ENCODE measurements around the gene FSTL5.

Gene FSTL5

DNA sequence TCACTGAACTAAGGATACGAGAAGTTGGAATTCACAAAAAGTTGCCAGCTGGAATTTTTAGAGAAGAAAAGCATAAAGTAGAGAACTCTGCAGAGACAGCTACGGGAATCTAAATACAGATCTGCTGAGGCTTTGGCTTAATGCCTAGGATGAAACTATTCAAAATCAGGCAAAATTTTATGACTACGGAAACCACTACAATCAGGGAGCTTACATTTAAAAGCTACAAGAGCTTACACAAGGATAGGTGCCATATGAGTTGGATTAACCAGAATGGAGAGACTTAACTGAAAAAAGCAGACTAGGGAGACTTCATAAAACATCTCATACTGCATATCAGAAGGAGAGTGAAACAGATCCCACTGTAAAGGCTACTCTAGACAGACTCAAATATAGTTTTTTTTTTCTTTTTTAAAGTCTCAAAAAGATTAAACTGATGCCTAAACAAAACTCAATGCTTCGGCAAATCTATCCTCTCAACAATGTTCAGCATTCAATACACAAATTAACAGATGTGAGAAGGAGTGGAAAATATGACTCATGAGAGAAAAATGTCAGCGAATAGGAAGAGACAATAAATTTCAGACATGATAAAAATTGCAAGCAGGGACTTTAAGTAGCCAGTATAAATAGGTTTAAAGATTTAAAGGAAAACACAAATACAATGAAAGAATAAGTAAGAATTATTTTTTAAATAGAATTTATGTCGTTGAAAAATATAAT, 586.1 kb downstream of the FSTL5 start:
- DNase-seq (ENCODE audit: low read depth): peak; percentile 46

DNA sequence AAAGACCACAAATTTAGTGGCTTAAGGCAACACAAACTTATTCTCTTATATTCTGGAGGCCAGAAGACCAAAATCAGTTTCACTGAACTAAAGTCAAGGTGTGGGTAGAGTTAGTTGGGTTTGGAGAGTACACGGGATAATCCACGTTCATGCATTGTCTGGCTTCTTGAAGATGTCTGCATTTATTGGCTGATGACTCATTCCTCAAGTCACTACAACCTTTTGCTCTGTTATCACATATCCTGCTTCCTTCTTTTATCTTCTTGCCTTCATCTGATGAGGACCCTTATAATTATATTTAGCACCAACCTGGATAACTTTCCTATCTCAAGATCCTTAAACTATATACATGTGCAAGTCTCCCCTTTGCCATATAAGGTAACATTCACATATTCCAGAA, 590.0 kb downstream of the FSTL5 start:
- DNase-seq (ENCODE audit: low read depth): no peak

DNA sequence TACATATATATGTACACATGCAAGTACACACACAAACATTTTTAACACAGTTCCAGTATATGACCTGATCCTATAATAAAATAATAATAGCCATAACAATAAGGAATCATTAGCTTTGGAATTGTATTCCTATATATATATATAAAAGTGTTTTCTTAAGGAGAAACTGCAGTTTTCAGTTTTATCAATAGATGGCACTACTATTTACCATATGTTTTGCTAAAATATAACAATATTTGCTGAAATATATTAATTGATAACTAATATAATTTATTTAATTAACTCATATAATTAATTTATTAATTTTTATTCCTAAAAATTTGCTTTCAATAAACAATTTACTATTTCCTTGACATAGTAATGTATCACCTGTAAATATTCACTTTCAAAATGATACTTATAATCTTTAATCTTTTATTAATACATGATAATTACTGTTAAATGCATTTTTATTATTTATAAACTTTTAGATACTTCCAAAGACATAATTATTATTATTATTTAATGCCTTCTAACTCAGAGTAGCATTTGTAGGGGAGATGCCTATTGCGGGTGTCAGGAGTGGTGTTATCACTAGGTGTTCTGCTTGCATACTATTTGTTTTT, 599.5 kb downstream of the FSTL5 start:
- no peak for DNase-seq (ENCODE audit: low read depth)

DNA sequence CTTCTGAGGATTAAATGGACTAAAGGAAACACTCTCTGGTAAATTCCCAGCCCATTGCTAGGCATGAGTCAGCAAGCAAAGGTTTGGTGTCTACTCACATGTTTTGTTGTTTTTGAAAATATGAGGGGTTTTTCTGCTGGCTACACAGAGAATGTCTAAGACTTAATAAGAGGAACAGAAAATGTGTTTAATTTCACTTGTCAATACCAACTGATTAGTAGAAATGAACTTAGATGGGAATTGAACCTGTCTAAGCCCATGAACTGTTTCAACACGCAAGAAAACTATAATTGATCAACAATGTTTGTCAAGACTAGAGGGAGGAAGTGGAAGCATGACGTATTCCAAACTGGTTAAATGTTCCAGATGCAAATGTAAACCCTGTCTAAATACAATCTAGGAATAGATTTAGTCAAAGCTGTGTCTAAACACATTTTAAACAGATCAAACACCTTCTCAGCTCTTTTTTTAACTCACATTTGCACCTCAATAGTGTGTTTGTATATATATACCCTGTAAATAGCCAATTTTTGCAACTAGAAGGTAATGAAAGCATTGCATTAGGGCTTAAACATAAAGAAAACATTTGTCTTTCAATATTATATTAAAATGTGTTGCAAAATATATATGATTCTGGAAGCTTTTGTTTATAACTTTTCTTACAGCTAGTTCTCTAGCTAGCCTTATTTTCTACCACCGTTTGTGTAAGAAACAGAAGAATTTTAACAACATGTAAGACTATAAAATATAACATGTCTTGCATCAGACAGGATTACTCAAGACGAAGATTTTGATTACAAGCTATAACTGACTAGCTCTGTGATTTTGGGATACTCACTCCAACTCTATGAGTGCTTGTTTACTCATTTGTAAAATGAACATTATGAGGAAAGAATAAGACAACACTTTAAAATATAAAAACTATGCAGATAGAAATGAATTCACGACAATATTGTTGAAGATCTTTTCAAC, 607.8 kb downstream of the FSTL5 start:
- no peak for DNase-seq (ENCODE audit: low read depth)

DNA sequence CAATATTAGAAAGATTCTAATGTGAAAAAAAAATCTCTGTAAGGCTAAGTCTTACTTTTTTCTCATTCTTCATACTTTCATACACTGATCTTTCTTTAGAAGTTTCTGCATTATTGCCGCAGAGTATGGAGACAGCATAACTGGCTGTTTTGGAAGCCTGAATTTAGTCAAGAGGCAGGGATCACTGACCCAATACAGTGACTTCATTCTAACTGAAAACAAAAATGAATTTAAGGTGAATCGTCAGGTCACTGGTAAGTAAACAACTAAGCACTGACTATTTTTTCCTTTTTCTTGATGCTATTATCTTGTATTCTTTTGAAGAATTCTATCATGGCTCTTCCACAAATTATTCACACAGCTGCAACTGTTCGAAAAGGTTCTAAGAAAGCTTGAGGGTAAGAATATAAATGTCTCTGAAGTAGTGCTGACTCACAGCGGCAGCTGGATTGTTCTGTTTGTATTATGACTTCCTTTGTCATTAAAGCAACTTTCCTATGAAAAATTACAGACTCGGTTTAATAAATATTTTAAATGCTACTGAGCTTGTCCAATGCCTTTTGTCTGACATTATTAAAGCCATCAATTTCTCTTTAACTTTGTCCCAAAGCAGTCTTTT, 609.3 kb downstream of the FSTL5 start:
- no peak for DNase-seq (ENCODE audit: low read depth)

DNA sequence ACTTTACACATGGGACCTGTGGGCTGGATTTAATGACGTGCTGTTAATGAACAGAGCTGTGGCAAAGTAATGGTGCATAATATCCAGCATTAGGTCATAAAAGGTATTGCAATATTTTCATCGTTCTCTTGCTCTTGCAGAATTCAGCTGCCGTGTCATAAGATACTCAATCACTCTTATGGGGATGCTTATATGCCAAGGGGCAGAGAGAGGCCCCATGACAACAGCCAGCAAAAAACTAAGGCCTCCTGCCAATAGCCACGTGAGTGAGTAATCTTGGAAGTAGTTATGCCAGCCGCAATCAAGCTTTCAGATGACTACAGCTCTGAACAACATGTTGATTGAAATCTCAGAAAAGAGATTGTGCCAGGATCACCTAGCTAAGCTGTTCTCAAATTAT, 616.9 kb downstream of the FSTL5 start:
- DNase-seq (ENCODE audit: low read depth): no peak

DNA sequence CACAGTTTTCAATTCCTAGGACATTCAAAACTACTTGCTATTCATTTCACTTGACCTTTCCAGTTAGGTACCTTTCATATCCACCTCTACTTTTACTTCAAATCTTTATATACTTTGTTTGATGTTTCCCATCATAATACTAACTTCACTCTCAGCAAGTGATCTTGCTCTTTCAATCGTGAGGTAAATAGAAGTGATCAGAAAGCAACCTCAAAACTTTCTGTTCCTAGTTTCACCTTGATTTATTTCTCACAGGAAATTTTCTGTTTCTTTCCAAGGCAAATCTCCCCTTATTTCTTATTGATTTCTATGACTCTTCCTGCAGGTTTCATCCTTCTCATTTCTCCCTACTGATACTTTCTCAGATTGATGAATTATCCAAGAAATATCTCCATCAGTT, 623.5 kb downstream of the FSTL5 start:
- no peak for DNase-seq (ENCODE audit: low read depth)

DNA sequence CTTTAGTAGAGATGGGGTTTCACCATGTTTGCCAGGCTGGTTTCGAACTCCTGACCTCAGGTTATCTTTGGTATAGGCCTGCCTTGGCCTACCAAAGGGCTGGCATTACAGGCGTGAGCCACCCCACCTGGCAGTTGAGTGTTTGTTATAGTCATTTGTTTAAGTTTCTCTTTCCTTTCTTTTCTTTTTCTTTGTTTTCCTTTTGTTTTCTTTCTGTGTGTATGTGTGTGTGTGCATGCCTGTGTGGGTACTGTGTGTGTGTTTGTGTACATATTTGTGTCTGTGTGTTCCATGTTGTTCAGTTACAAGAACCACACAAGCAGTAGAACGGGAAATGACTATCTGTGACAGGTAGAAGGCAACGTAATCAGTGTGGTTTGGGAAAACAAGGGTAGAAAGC, 624.9 kb downstream of the FSTL5 start:
- DNase-seq (ENCODE audit: low read depth): no peak

DNA sequence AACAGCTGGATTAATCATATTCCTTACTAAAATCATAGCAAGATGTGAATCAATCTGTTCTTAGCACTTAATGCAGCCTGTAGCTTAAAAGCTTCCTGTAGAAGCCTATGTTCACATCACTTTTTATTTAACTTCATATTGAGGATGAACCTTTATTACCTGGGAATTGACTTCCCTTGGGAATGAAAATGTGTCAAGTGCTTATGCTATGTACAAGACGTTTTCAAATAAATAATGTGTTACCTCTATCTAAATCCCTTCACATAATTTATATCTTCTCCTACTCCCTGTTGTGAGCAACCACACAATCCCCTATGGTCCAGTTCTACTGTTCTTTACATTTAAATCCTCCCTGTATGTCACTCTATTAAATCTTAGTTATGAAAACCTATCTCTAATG, 633.1 kb downstream of the FSTL5 start:
- DNase-seq (ENCODE audit: low read depth): no peak

DNA sequence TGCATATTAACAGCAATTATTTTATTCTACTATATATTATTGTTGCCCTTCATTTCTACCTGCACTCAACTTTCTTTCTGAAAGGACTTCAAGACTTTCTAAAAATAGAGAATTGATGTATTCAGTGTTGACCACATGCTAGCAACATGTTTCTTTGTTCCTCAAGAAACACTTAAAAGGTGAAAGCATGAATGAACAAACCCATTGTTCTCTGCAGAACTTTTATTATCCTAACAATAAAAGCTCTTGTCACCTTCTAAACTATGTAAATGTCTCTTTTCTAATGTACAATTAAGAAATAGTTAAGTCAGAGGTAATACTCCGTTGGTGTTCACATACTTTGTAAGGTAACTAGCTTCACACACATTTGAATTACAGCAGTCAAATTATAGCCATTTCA, 638.7 kb downstream of the FSTL5 start:
- DNase-seq (ENCODE audit: low read depth): no peak

DNA sequence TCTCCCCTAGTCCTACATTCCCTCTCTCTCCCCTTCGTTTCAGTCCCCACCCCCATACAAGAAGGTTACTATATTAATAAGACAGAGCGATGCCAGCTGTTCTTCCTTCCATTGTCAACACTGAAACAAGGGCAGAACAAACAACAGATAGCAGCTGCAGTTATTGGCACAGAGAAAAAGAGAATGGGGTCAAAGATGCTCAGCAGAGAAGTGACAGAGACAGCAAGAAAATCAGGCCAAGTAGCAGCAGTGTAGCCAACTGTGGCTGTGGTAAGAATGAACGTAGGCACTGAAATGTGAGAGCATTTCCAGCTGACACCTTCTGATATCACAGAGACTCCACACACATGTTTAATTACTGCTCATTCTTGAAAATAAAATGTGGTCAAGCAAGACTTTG, 641.8 kb downstream of the FSTL5 start:
- DNase-seq (ENCODE audit: low read depth): no peak

DNA sequence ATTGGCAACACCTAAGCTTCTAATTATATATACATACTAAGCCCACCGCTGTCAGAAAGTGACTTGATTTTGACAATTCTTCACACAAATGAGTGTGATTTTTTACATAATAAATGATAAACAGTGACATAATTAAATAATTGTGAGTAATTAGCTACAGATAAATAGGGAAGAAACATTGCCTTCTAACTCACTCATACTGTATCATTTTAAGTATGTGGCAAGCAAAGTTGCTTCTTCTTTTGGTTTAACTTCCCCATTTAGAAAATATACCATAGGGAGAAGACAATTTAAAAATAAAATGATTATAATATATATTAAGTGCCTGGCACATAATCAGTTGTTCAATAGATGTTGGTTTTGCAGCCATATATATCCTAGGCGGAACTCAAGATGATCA, 644.2 kb downstream of the FSTL5 start:
- DNase-seq (ENCODE audit: low read depth): no peak

DNA sequence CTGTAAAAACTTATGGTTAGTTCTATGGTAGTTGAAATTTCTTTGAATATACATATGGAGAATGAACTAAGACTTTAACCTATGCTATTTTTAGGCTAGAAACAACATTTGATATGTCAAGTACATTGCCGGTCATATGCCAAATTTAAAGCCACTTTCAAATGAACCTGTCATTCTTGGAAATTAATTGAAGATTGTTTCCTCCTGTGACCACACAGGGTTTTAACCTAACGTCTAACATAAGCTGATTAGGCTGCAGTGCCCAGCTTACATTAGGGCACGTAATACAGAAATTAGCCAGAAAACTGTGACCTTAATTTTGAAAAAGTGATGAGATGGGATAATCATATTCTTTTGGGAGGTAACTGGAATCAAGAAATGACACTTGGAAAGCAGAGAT, 645.9 kb downstream of the FSTL5 start:
- no peak for DNase-seq (ENCODE audit: low read depth)

DNA sequence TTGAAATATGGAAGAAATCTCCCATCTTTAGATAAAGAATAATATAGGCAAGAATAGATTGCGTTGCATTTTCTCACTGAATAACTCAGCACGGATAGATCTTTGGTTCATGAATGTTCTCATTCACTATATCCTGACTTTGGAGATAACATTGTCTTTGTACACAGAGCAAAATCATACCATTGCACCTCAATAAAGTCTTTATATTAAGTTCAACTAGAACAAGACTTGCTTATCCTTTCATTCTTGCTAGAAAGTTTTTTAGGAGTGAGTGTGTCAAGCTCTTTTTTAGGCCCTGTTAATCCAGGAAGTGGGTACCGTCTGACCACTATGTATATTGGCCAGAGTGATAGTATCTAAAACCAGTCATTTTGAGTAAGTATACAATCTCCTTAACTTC, 658.7 kb downstream of the FSTL5 start:
- DNase-seq (ENCODE audit: low read depth): no peak

DNA sequence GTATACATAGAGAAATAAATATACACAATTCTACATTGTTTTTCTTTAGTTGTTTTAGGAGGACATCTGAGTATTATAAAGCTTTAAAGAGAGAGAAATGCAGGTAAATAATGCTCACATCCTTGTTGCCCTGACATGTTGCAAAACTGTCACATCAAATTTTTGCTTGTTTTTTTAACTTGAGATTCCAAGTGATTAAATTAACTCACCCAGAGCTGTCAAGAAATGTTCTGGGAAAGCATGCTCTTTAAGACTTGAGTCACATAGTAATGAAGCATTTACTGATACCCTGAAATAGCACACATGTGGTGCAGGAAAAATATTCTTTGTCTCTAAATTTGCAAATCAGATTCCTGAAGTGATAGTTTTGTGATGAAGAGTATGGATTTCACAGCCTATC, 665.6 kb downstream of the FSTL5 start:
- no peak for DNase-seq (ENCODE audit: low read depth)

DNA sequence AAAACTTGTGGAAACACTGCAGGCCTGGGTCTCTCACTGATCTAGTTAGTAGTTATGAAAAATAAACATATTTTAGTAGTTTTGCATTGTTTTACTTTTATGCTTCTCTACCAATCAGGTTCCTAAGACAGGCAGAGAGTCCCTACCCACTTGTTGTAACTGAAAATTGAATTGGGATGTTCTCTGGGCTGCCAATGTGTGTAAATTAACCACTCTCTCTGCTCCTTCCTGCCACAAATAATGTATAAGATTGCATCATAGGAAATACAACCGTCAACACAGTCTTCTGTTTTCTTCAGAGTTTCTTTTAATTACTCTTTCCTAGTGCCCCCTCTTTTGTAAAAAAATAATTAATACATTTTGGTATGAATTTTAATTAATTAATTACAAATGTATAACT, 677.3 kb downstream of the FSTL5 start:
- no peak for DNase-seq (ENCODE audit: low read depth)

DNA sequence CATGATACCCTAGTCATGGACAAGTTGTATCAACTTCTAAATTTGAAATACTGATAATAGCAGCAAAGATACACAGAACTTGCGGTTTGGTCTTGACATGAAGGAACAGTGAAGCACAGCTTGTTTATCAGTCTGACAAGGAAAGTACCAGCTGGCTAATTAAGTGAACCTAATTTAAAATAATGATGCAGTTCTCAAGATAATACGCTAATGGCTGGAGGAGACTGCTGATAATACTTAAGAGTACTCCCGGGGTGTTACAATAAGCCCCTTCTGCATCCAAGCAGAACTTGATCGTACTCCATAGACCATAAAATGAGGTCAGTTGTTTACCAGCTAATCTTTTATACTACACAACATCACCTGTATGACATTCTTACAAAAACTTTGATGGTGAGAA, 697.5 kb downstream of the FSTL5 start:
- no peak for DNase-seq (ENCODE audit: low read depth)

DNA sequence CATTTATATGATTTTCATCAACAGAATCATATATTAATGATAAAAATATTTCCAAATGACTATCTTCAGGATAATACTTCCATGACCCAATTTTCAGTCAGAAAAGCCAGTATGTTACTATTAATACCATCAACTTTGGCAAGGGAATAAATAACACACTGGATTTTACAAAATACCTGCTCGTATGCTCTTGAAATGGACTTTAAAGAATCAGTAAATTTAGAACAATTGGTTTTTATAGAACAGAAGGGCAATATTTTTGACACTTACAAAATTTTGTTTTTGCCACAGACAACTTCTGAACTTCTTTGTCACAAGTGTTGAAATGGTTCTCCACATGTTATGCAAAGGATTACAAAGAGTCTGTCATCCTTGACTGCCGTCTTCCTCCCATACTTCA, 700.4 kb downstream of the FSTL5 start:
- no peak for DNase-seq (ENCODE audit: low read depth)

DNA sequence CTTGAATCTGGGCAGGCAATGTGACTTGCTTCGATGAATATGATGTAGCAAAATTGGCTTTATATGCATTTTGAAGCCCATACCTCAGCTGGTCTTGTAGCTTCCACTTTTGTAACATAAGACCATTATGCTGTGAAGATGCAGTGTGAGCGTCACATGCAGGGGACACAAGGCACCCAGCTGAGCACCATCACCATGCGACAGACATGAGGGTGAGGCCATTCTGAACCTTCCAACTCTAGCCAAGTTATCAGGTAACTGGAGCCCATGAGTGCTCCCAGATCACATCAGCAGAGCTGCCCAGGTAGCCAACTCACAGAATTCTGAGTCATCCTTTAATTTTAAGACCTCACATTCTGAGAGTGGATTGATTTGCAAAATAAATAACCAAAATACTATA, 705.9 kb downstream of the FSTL5 start:
- DNase-seq (ENCODE audit: low read depth): no peak

DNA sequence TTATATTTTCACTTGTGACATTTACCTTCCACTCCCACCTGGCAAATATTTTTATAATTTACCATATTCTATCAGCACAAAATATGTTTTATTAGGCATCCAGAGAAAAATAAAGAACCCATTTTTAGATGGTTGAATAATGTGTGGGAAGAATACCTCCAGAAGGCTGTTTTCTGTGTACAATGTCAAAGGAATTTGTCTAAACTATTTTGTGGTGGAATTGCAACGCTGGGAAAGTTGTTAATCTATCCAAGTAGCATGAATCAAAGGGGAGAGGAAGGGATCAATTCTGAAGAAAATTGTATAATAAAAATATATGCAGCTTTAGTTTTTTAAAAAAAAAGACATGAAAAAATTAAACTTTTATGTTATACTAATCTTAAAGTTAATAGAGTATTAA, 706.5 kb downstream of the FSTL5 start:
- DNase-seq (ENCODE audit: low read depth): no peak

DNA sequence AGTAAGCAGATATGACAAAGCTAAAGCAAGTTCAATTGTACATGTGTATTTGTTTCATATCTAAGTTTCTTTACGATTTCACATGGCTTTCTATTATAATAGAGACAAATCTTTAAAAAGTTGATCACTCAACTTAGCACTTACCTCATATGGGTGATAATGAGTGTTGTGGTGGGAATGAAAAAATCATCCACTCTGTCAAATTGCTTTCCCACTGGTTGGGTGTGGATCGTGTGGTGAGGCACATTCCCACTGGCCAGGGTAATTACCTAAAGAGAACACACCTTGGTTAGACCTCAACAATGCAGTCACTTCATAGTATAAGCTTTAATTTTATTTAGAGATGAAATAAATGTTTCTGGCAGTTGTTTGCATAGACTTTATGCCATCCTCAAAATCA, 708.9 kb downstream of the FSTL5 start:
- DNase-seq (ENCODE audit: low read depth): no peak

DNA sequence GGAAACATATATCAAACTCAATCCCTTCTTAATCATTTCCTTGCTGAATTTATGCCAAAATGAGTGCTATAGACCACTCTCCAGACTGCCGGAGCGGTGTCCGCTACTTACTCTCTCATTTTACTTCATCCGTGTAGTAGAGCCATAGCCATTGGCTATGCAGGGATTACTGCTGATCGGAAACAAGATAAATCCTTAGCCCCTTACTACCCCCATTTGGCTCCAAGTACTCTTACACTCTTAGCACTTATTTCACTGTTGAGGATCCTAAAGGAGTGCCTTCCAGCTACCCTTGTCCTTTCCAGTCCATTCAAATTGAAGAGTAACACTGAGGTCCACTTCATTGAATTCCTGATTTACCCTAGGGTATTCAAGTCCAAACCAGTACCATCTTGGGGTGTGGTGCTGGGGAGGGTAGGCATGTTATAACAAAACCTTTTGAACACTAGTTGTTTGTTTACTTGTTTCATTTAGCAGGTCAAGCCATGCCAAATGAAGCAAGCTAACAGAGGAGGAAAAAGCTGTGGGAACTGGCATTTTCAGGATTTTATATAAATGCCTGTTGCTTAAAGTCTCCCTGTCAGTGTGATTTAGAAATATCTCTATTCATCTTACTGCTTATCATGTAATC, 715.1 kb downstream of the FSTL5 start:
- DNase-seq (ENCODE audit: low read depth): no peak
